ENCODE results near the gene ACLY.
A peak's percentile ranks its signal among the peaks of the same experiment; 100 is the strongest.

The ACLY gene

GRCh38 chr17:41942626-41943373 lies 24.0 kb upstream of the ACLY start:
- Mint-ChIP-seq H3K4me1 (peaks cover 23% of the 10 kb centered on the region), H3K27me3 (ENCODE audit: low read depth, poor library complexity) (peaks cover 3% of the 10 kb centered on the region), H3K36me3 (ENCODE audit: low read depth) (no peaks in the 10 kb centered on the region), H3K4me3 (no peak overlapping the region), H3K27ac (no peak overlapping the region), H3K9me3 (no peaks in the 10 kb centered on the region)
- no peak for DNase-seq
- TF ChIP-seq CTCF (IDR thresholded peaks at IDR 0.05), result no peak

DNA sequence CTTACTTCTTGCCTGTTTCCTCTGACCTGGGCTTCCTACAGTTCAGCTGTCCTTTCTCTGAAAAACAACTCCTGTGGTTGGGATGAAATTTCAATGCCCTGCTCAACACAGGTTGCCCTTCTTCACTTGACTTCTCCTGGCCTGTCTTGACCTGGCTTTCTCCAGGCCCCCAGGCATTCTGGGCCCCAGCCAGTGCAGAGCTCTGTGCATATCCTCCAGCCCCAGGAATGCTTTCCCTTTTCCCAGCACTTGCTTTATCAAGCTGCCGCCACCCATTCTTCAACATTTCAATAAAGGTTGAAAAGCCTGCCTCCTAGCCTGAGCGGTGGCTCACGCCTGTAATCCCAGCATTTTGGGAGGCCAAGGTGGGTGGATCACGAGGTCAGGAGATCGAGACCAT lies 22.4 kb upstream of the ACLY start:
- H3K4me3 Mint-ChIP-seq, result no peak overlapping the region
- TF ChIP-seq CTCF (IDR thresholded peaks at IDR 0.05), result no peak

DNA sequence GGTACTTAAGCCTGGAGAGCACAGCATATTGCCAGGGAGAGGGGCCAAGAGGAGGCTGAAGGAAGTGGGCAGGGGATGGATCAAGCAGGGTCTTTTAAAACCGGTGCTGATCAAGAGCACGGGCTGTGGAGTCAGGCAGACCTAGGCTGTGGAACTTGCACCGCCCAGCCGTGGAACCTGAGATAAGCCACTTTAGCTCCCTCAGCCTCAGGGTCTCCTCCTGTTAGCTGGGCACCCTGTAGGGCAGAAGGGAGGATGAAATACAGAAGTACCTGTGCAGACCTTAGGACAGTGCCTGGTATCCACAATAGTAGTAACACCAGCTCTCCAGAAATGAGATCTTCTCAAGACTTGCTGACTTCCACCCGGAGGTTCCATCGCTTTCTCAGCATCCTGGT lies 20.9 kb upstream of the ACLY start:
- Mint-ChIP-seq H3K4me3 (no peak overlapping the region), H3K4me1 (peaks cover 23% of the 10 kb centered on the region), H3K36me3 (ENCODE audit: low read depth) (peaks cover 4% of the 10 kb centered on the region), H3K27ac (no peak overlapping the region), H3K9me3 (no peaks in the 10 kb centered on the region), H3K27me3 (ENCODE audit: low read depth, poor library complexity) (peaks cover 3% of the 10 kb centered on the region)
- DNase-seq, result no peak
- no peak for TF ChIP-seq CTCF (IDR thresholded peaks at IDR 0.05)

More for the DNA sequence above, 22.4 kb upstream of the ACLY start:
- H3K27me3 Mint-ChIP-seq (ENCODE audit: low read depth, poor library complexity), result peaks cover 3% of the 10 kb centered on the region
- peaks cover 23% of the 10 kb centered on the region for H3K4me1 Mint-ChIP-seq
- no peaks in the 10 kb centered on the region for H3K9me3 Mint-ChIP-seq
- DNase-seq, result no peak
- no peaks in the 10 kb centered on the region for H3K36me3 Mint-ChIP-seq (ENCODE audit: low read depth)
- H3K27ac Mint-ChIP-seq, result peak overlapping the region; percentile 57

GRCh38 chr17:41939044-41939692 lies 20.4 kb upstream of the ACLY start:
- Mint-ChIP-seq H3K27me3 (ENCODE audit: low read depth, poor library complexity) (peaks cover 3% of the 10 kb centered on the region), H3K27ac (no peak overlapping the region), H3K9me3 (no peaks in the 10 kb centered on the region), H3K4me3 (no peak overlapping the region), H3K36me3 (ENCODE audit: low read depth) (peaks cover 4% of the 10 kb centered on the region), H3K4me1 (peaks cover 23% of the 10 kb centered on the region)
- no peak for DNase-seq
- TF ChIP-seq CTCF (IDR thresholded peaks at IDR 0.05), result no peak

- Mint-ChIP-seq H3K36me3 (ENCODE audit: low read depth) (peaks cover 4% of the 10 kb centered on the region), H3K27ac (no peak overlapping the region), H3K4me1 (peaks cover 23% of the 10 kb centered on the region), H3K4me3 (no peak overlapping the region), H3K27me3 (ENCODE audit: low read depth, poor library complexity) (peaks cover 2% of the 10 kb centered on the region), H3K9me3 (no peaks in the 10 kb centered on the region)
- no peak for DNase-seq
- TF ChIP-seq CTCF (IDR thresholded peaks at IDR 0.05), result no peak
Observed at GRCh38 chr17:41937970-41938954, 19.5 kb upstream of the ACLY start.

Data from nephron progenitor cell (in vitro differentiated cells).